Uterus (tissue), 2 donors: ENCODE results near the gene GALNT9.

Experiments used
- CTCF ChIP-seq, 4 experiments: fragments of 200-600 bp in 2 of 4; fragments of 450-650 bp in 2 of 4; sonication (generic) in 2 of 4; IDR thresholded peaks; one replicate each; pipeline ENCODE4 v1.5.1; 2016 to 2019; ENCODE audit warnings: antibody characterized with exemption in 4 of 4, mild to moderate bottlenecking in 2 of 4, moderate library complexity in 1 of 4
- POLR2A ChIP-seq, 2 donors: fragments of 450-650 bp; IDR thresholded peaks; one replicate each; pipeline ENCODE4 v1.6.1; 2016; ENCODE audit warnings: antibody characterized with exemption in 2 of 2, mild to moderate bottlenecking in 1 of 2, moderate library complexity in 1 of 2

GRCh38 chr12:132313182-132313581, 16.2 kb downstream of the GALNT9 start:
- TF ChIP-seq CTCF (IDR thresholded peaks at IDR 0.05), result no peak
- no peak for TF ChIP-seq POLR2A (IDR thresholded peaks at IDR 0.05)
